Right cardiac atrium (tissue), 5 donors: ENCODE data around the gene C11orf98. TPM values are rescaled to one million over a fixed set of nuclear protein-coding genes. Genes with fewer than 3 reads are reported as not detected.
"Not testable (repeated sequence)": the region's sequence is repeated elsewhere in the genome, so short reads cannot be mapped to it uniquely, and the experiment has no call there.

Experiments
- ATAC-seq, 2 donors: fragments of 200-7000 bp; cut with Tn5 transposase; one replicate each; pipeline versions ENCODE4 v1.8.0 to v1.9.1; 2020; ENCODE audit warnings: moderate library complexity in 2 of 2, mild to moderate bottlenecking in 1 of 2
- DNase-seq, 3 donors: peaks; one replicate each; pipeline ENCODE4 v3.0.0-alpha.2; 2020
- H3K27ac ChIP-seq: one replicate; pipeline ENCODE4 v1.5.1; 2013; ENCODE audit warnings: mild to moderate bottlenecking, low read length, control low read depth, moderate library complexity
- H3K27me3 ChIP-seq: one replicate; pipeline ENCODE4 v1.6.1; 2013; ENCODE audit not compliant: control insufficient read depth, insufficient read depth
- H3K4me1 ChIP-seq: one replicate; pipeline ENCODE4 v1.6.1; 2013; ENCODE audit warnings: low read length; ENCODE audit not compliant: control insufficient read depth, insufficient read depth
- H3K4me3 ChIP-seq: one replicate; pipeline ENCODE4 v1.5.1; 2013; ENCODE audit warnings: low read length, control low read depth
- H3K9me3 ChIP-seq: one replicate; pipeline ENCODE4 v1.6.1; 2013; ENCODE audit warnings: low read length; ENCODE audit not compliant: control insufficient read depth
- WGBS: extraction: QIAGEN DNeasy Blood & Tissue Kit; methylation state at CpG from one replicate; pipeline ENCODE4 v1.1.7; 2013; 5-methylcytosine and 5-hydroxymethylcytosine counted together
- intact Hi-C, 4 donors: fragments of 100-400 bp; cut with DNase I; formaldehyde crosslinking; loops; one replicate each; pipeline versions ENCODE4 v1.11.0 to v1.14.0; 2022 to 2023
- polyA plus RNA-seq: library from polyadenylated mRNA; stranded (reverse); fragments of 200-250 nt; gene quantifications from one replicate; pipeline ENCODE4 v1.2.3, GENCODE V29; 2013
- total RNA-seq, 4 donors: library from RNA; stranded (reverse); fragmentation: NEBNext Ultra II Directional; extraction: Animal tissue kit (Norgen Biotek cat#: 25700); gene quantifications; one replicate each; pipeline ENCODE4 v1.2.1, GENCODE V29; 2021
- donor health status: healthy with polysubstance abuse.
- donor health status: DM: no; HTN: yes; CAD: no.
- donor health status: DM: no; HTN: no; CAD: no.
- donor health status: DM: no; HTN: yes; CAD: no; lungs with severe emphysema.
- donor health status: DM: yes; HTN: yes; CAD: no.

C11orf98 gene
- total and polyA plus RNA-seq, 5 donors: 30.6 to 79.7 (median 36.5) TPM

- Histone ChIP-seq H3K27ac (peak overlapping the region; percentile 99), H3K4me3 (peak overlapping the region; percentile 89), H3K4me1 (peaks cover 15% of the 10 kb centered on the region), H3K27me3 (no peaks in the 10 kb centered on the region), H3K9me3 (no peaks in the 10 kb centered on the region)
- WGBS: 4% methylated on average over 73 of the region's 73 CpGs
- DNase-seq (peak; percentile 97 to 98 (median 98)), ATAC-seq (peak; percentile 89)
- intact Hi-C loops: no loop called here
These were observed 41.2 kb upstream of the C11orf98 start for GRCh38 chr11:62705880-62706849.

GRCh38 chr11:62705413-62705812 is 40.4 kb upstream of the C11orf98 start:
- Histone ChIP-seq H3K4me1 (peaks cover 15% of the 10 kb centered on the region), H3K9me3 (no peaks in the 10 kb centered on the region), H3K27me3 (no peaks in the 10 kb centered on the region), H3K4me3 (peak overlapping the region; percentile 89), H3K27ac (peak overlapping the region; percentile 42)
- intact Hi-C loops: no loop called here
- WGBS: 50% methylated on average over 7 of the region's 7 CpGs
- no peak for ATAC-seq
- peak in 2 of 3 donors; percentile 51 to 59 for DNase-seq

DNA sequence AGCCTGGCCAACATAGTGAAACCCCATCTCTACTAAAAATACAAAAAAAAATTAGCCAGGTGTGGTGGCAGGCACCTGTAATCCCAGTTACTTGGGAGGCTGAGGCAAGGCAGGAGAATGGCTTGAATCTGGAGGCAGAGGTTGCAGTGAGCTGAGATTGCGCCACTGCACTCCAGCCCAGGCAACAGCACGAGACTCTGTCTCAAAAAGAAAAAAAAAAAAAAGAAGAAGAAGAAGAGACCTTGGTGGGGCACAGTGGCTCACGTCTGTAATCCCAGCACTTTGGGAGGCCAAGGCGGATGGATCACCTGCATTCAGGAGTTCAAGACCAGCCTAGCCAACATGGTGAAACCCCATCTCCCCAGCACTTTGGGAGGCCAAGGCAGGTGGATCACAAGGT is 38.9 kb upstream of the C11orf98 start:
- H3K4me3 ChIP-seq, DNase-seq, intact Hi-C loops, H3K27me3 ChIP-seq, H3K27ac ChIP-seq, ATAC-seq, H3K9me3 ChIP-seq: not testable (repeated sequence)
- 82% methylated on average over 4 of the region's 4 CpGs for WGBS
- H3K4me1 ChIP-seq: peaks cover 11% of the 10 kb centered on the region

GRCh38 chr11:62702246-62702645 is 37.2 kb upstream of the C11orf98 start:
- Histone ChIP-seq H3K27me3 (no peaks in the 10 kb centered on the region), H3K4me3 (no peak overlapping the region), H3K4me1 (peaks cover 6% of the 10 kb centered on the region), H3K9me3 (no peaks in the 10 kb centered on the region), H3K27ac (no peak overlapping the region)
- 91% methylated on average over 11 of the region's 11 CpGs for WGBS
- DNase-seq (no peak), ATAC-seq (no peak)
- intact Hi-C loops: no loop called here

DNA sequence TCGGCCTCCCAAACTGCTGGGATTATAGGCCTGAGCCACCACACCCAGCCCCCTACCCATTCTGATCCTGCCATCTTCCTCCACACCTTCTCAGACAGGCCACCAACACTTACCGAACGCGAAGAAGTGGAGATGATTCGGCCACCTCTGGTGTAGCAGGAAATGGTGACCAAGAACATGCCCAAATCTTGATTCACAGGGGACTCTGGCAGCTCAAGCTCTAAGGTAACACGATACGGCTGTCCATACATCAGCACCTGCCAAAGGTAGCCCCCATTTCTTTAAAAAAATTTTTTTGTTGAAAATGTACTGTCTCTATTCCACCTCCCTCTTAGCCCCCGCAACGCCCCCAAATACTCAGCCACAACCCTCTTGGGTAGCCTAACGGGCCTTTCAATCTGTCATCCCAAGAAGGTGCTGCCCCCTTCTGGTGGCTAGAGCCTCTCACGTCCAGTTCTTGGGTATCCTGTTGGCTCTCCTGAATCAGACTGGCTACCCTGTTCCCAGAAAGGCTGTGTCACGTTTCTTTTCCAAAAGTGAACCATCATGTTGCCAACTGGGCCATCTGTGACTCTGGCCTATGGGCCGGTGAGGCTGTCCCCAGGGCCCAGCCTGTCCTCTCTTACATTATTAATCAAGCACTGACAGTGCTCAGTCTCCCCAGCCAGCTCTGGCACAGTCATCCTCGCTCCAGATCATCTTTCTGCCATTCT is 29.6 kb upstream of the C11orf98 start:
- peak; percentile 83 to 92 (median 88) for DNase-seq
- H3K4me3 ChIP-seq: no peak overlapping the region
- H3K27me3 ChIP-seq: no peaks in the 10 kb centered on the region
- peak; percentile 80 to 88 for ATAC-seq
- 43% methylated on average over 14 of the region's 14 CpGs for WGBS
- no peaks in the 10 kb centered on the region for H3K9me3 ChIP-seq
- intact Hi-C loops: loop anchor here in 2 of 4 donors (5.0 to 10.0 kb wide), 2 partner anchors 82 to 300 kb away; partner anchors contain the start of genes EML3 (in 1 of the 2) and ROM1 (in 1 of the 2)
- no peak overlapping the region for H3K27ac ChIP-seq
- H3K4me1 ChIP-seq: peaks cover 2% of the 10 kb centered on the region

DNA sequence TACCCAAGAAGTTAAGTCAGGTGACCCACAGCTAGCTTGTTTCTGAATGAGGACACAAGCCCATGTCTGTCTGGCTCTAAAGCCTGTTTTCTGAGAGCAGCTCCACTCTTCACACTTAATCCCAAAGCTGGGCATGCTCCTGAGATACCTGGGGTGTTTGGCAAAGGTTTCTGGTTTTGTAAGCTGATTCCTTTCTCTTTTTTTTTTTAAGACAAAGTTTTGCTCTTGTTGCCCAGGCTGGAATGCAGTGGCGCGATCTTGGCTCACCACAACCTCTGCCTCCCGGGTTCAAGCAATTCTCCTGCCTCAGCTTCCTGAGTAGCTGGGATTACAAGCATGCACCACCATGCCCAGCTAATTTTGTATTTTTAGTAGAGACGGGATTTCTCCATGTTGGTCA is 28.6 kb upstream of the C11orf98 start:
- intact Hi-C loops: loop anchor here in 2 of 4 donors (5.0 to 10.0 kb wide), 2 partner anchors 81 to 299 kb away; partner anchors contain the start of genes EML3 (in 1 of the 2) and ROM1 (in 1 of the 2)
- WGBS: 86% methylated on average over 4 of the region's 4 CpGs

GRCh38 chr11:62689421-62690183 is 24.6 kb upstream of the C11orf98 start, which contains the start of gene LRRN4CL:
Gene LRRN4CL (minus strand): TSS chr11:62689530. CDS start chr11:62688508, 1,022 bp downstream.
- no peaks in the 10 kb centered on the region for H3K9me3 ChIP-seq
- intact Hi-C loops: loop anchor here in 2 of 4 donors (5.0 to 10.0 kb wide), 2 partner anchors 77 to 295 kb away; partner anchors contain the start of genes EML3 (in 1 of the 2) and ROM1 (in 1 of the 2)
- H3K27ac ChIP-seq: peak within 1 kb of the TSS; percentile 71
- no peaks in the 10 kb centered on the region for H3K27me3 ChIP-seq
- no peak within 1 kb of the TSS for H3K4me3 ChIP-seq
- WGBS: 36% methylated on average over 11 of the region's 11 CpGs
- ATAC-seq (peak; percentile 77 to 86), DNase-seq (peak; percentile 85 to 90 (median 87))
- H3K4me1 ChIP-seq: peaks cover 4% of the 10 kb centered on the region

More for the DNA sequence above, 28.6 kb upstream of the C11orf98 start:
- H3K27ac ChIP-seq, H3K4me1 ChIP-seq, H3K4me3 ChIP-seq, ATAC-seq, H3K27me3 ChIP-seq, DNase-seq, H3K9me3 ChIP-seq: not testable (repeated sequence)

DNA sequence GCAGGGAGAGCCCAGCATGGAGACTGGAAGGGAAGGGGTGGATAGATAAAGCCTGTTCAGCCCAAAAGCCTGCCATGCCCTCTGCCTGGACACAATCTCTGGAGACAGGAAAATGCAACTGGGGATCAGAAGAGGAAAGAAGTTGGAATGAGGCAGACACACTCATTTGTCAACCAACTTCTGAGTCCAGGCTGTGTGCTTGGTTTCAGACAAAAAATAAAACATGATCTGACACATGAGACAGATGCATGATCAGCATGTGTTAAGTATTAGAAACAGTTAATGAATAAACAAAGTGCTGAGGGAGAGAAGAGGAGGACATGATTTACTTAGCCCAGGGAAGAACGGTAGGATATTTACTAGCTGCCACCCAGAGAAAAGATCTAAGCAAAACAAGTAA is 23.5 kb upstream of the C11orf98 start:
- 45% methylated on average over 1 of the region's 1 CpG for WGBS
- no peak for DNase-seq
- no peaks in the 10 kb centered on the region for H3K9me3 ChIP-seq

GRCh38 chr11:62687508-62688396 is 22.7 kb upstream of the C11orf98 start:
- WGBS: 40% methylated on average over 74 of the region's 74 CpGs
- intact Hi-C loops: no loop called here
- peak in 1 of 3 donors; percentile 74 for DNase-seq
- peaks cover 2% of the 10 kb centered on the region for H3K4me1 ChIP-seq
- H3K27ac ChIP-seq: no peak overlapping the region
- no peaks in the 10 kb centered on the region for H3K9me3 ChIP-seq
- H3K27me3 ChIP-seq: no peaks in the 10 kb centered on the region
- ATAC-seq: peak; percentile 34 to 54
- peak overlapping the region; percentile 6 for H3K4me3 ChIP-seq

More for the DNA sequence above, 23.5 kb upstream of the C11orf98 start:
- H3K4me3 ChIP-seq: no peak overlapping the region
- peaks cover 2% of the 10 kb centered on the region for H3K4me1 ChIP-seq
- ATAC-seq: no peak
- no peak overlapping the region for H3K27ac ChIP-seq
- intact Hi-C loops: no loop called here
- no peaks in the 10 kb centered on the region for H3K27me3 ChIP-seq
